DLD1 (cell line): Measurements from ENCODE around the gene IMPDH2.

ENCODE experiments used
- in situ Hi-C: cut with HindIII; loops from 2 replicates; pipeline ENCODE4 v1.10.0; 2017; ENCODE audit warnings: low sequenced_read_pairs

The IMPDH2 gene

GRCh38 chr3:49028673-49029562, at the start of gene IMPDH2:
Gene IMPDH2, minus strand, starts transcription at chr3:49029398. Its CDS starts 48 bp downstream, at chr3:49029350.
- in situ Hi-C loops: no loop called here

- in situ Hi-C loops: no loop called here
Observed at GRCh38 chr3:49076646-49077045, 47.4 kb upstream of the IMPDH2 start.

- in situ Hi-C loops: no loop called here
Observed at GRCh38 chr3:49076116-49076515, 46.9 kb upstream of the IMPDH2 start.

- in situ Hi-C loops: no loop called here
Observed at GRCh38 chr3:49058011-49058410, 28.8 kb upstream of the IMPDH2 start.

GRCh38 chr3:49057268-49057667, 28.1 kb upstream of the IMPDH2 start:
- in situ Hi-C loops: no loop called here

GRCh38 chr3:49054344-49054862, 25.2 kb upstream of the IMPDH2 start:
- in situ Hi-C loops: no loop called here

GRCh38 chr3:49053543-49053942, 24.3 kb upstream of the IMPDH2 start:
- in situ Hi-C loops: no loop called here

- in situ Hi-C loops: no loop called here
Observed at GRCh38 chr3:49035281-49035680, 6.1 kb upstream of the IMPDH2 start.

- in situ Hi-C loops: no loop called here
Observed at GRCh38 chr3:49034650-49035049, 5.5 kb upstream of the IMPDH2 start.

- in situ Hi-C loops: no loop called here
Observed at GRCh38 chr3:49032646-49033304, 3.6 kb upstream of the IMPDH2 start.

GRCh38 chr3:49030321-49030720, 1.1 kb upstream of the IMPDH2 start:
- in situ Hi-C loops: no loop called here

- in situ Hi-C loops: no loop called here
Observed at GRCh38 chr3:49029563-49029884, 326 bp upstream of the IMPDH2 start.

GRCh38 chr3:49028298-49028672, 913 bp downstream of the IMPDH2 start:
- in situ Hi-C loops: no loop called here

GRCh38 chr3:49027634-49028033, 1.6 kb downstream of the IMPDH2 start:
- in situ Hi-C loops: no loop called here

- in situ Hi-C loops: no loop called here
Observed at GRCh38 chr3:49026536-49026935, 2.7 kb downstream of the IMPDH2 start.

GRCh38 chr3:49025793-49026520, 3.2 kb downstream of the IMPDH2 start:
- in situ Hi-C loops: no loop called here

- in situ Hi-C loops: no loop called here
Observed at GRCh38 chr3:49025005-49025792, 4.0 kb downstream of the IMPDH2 start.

GRCh38 chr3:49024449-49024848, 4.7 kb downstream of the IMPDH2 start:
- in situ Hi-C loops: no loop called here

GRCh38 chr3:49023775-49024174, 5.4 kb downstream of the IMPDH2 start:
- in situ Hi-C loops: no loop called here

- in situ Hi-C loops: no loop called here
Observed at GRCh38 chr3:49022688-49023171, 6.5 kb downstream of the IMPDH2 start.
